H1 (cell line): Measurements from ENCODE around the gene PTCH2.

ENCODE experiments used
- CREB1 ChIP-seq: IDR thresholded peaks from 2 replicates; pipeline ENCODE4 v1.6.1; 2012; ENCODE audit warnings: inconsistent platforms
- CTCF ChIP-seq, 3 experiments: IDR thresholded peaks; 1 replicate in 2 of 3; 2 replicates in 1 of 3; pipeline versions ENCODE4 v1.5.1 to v1.6.1; 2011; ENCODE audit warnings: low read length in 3 of 3, mild to moderate bottlenecking in 3 of 3, inconsistent platforms in 2 of 3, low read depth in 1 of 3, moderate library complexity in 1 of 3; ENCODE audit not compliant: insufficient read depth in 1 of 3; ENCODE audit errors: control extremely low read depth in 1 of 3
- MAX ChIP-seq: IDR thresholded peaks from 2 replicates; pipeline ENCODE4 v1.6.1; 2012; ENCODE audit warnings: inconsistent platforms
- POLR2A ChIP-seq, 2 experiments: IDR thresholded peaks; 1 replicate in 1 of 2; 2 replicates in 1 of 2; pipeline ENCODE4 v1.6.1; 2011; ENCODE audit warnings: low read depth in 2 of 2, low read length in 2 of 2, mild to moderate bottlenecking in 2 of 2; ENCODE audit errors: control extremely low read depth in 1 of 2
- SRF ChIP-seq: IDR thresholded peaks from 2 replicates; pipeline ENCODE4 v1.6.1; 2011; ENCODE audit warnings: mild to moderate bottlenecking, low read depth, low read length, moderate library complexity
- TAF1 ChIP-seq: IDR thresholded peaks from 2 replicates; pipeline ENCODE4 v1.6.1; 2011; ENCODE audit warnings: mild to moderate bottlenecking, low read depth, low read length

DNA sequence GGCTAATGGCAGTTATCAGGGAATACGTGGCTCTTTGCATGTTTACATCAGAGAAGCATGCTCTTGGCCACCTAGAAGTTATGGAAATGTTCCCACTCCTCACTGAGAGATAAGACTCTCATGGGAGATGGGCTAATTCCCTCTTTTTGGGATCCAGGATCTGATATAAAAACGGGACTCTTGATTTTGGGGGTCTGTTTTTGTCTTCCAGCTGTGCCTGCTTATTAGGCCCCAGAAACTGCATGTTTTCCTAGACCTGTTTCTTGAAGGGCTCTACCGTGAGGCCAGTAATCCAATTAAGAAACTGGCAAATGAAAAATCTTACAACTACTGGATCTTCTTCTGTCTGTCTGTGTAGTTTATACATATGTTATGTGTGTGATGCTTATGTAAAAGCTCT, 47.0 kb upstream of the PTCH2 start:
- TF ChIP-seq MAX = no peak
- TF ChIP-seq POLR2A (IDR thresholded peaks at IDR 0.05; ENCODE audit: control extremely low read depth in 1 of 2, low read depth in 2 of 2, low read length in 2 of 2) = no peak
- TF ChIP-seq CTCF (IDR thresholded peaks at IDR 0.05; ENCODE audit: control extremely low read depth in 1 of 3, insufficient read depth in 1 of 3, low read depth in 1 of 3, low read length in 3 of 3) = no peak
- no peak for TF ChIP-seq SRF
- TF ChIP-seq TAF1 = no peak
- TF ChIP-seq CREB1 = no peak
